Measurements from ENCODE around the gene NHS.

GRCh38 chrX:17563515-17563914 is 188.5 kb downstream of the NHS start:
- no peak for TF ChIP-seq CTCF (IDR thresholded peaks at IDR 0.05)
- TF ChIP-seq POLR2A (IDR thresholded peaks at IDR 0.05): no peak
